HG02759 (cell line): ENCODE results near the gene KHDC4.

Source experiments
- ATAC-seq: cut with Tn5 transposase; IDR thresholded peaks from one replicate; pipeline ENCODE4 v1.9.1; 2021; ENCODE audit warnings: mild to moderate bottlenecking, moderate library complexity; ENCODE audit not compliant: unreplicated experiment

KHDC4 gene

DNA sequence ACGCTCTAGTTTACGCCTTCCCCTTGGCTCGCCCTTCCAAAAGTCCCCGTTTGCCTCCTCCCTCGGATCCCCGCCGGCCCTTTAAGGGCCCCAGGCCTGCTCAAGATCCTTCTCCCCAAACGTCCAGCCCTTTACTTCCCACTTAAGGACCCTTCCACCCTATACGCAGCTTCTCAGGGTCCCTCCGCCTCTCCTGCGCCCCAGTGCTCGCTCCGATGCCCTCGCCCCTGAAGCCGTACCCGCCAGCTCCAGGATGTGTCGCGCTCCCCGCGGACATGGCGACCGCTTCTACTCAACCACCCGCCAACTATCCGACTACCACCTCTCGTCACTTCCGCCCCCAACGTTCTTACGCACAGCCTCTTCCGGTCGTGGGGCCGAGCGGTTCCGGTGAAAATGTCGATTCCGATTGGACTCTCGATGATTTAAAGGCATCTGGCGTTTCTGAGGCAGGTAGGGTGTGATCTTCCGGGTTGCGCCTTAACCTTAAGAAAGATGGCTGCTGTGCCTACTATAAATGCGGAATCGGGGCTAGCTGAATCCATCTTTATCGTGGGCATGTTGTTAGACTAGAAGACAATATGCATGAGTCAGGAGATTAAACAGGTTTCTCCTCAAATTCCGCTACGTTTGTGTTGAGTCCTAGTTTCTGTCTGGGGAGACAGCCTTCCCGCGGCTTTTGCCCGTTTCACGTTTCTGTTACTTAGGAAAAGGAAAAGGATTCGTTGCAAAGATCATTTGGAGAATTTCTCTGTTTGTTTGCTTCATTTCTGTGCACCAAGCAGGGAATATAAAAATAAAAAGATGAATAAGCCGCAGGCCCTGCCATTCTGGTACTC is at the start of gene KHDC4:
TSS of gene KHDC4 (minus strand) at position 317 of the 839 bp plus-strand sequence. CDS start at position 277, 40 bp downstream.
- ATAC-seq = peak; percentile 96

DNA sequence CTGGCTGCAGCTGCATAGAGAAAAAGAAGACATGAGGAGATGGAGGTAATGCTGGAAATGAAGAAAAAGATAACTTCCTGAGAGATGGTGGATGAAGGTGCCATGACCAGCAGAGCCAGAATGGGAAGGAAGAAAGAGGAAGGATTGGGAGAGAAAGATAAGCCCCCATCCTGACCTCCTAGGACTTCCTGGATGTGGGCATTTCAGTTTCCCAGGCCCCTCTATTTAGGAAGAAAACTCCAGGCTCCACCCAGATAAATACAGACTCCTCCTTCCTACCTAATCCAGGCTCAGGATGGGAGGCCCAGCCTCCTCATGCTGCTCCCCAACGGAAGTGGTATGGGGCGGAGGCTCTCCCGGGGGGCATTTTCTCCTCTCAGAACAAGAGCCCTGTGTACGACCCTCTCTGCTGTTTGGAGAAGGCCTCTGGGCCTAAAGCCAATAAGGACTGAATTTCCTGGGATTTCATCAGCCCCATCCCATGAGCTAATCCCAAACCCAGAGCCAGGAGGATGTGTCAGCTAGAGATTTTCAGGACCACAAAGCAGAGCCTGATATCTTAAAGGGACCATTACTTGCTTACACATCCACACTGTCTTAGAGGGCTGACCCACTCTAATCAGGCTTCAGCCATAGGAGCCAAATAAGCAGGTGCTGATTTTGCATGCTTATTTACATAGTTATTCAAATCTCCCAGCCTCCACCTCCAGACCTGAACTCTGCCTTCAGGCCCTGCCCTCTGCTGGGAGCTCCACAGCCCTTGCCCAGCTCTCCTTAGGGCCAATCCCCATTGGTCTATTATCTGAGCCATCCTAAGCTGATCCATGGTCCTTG is 49.2 kb upstream of the KHDC4 start:
- ATAC-seq = no peak

DNA sequence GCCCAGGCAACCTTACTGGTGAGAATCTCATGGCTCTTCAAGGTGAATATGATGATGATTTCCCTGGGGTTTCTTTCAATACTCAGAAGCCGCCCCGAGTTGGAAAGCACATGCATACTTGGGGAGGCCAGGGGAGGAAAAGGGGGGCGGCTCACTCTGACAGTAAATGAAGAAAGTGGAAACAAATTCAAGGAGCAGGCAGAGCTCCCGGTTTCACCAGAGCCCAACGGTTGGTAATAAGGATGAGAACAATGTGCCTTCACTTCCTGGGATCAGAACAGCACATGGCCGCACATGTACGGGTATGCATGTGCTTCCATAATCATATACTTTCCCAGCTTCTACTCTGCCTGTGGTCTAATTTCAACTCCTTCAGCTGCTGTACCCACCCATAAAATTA is 47.9 kb upstream of the KHDC4 start:
- no peak for ATAC-seq

DNA sequence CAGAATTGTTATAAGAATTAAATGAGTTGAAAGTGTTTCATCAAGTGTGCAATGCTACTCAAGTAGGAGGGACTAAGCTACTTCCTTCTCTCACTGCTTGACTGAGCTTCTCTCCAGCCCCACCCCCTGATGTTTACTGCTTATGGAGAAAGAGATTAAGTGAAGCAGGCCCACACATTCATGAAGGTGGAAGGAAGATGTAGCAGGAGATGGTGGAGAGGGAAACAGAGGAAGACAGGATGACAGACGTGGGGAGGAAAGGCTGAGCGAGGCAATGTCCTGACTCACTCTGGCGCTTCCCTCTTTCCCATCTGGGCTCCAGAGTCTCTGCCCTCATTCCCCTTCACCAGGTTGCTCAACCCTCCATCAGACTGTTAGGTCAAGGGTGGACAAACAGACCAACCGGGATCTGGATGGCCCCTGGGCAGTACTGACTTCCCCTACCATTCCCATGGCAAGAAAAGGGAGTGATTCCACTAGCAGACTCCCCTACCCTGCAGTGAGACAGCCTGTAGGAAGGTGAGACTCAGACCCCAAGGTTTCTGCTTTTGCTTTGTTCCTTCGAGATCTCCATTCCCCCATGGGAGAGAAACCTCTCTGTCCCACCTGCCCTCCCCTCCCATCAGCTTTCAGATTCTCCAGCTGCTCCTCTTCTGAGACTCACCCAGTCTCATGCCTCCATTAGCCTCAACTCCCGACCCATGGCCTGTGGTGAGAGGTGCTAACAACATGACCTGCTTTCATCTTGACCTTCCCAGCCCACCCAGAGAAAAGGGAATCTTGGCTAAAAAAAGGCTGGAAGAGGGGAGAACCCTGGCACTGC is 47.3 kb upstream of the KHDC4 start:
- no peak for ATAC-seq

DNA sequence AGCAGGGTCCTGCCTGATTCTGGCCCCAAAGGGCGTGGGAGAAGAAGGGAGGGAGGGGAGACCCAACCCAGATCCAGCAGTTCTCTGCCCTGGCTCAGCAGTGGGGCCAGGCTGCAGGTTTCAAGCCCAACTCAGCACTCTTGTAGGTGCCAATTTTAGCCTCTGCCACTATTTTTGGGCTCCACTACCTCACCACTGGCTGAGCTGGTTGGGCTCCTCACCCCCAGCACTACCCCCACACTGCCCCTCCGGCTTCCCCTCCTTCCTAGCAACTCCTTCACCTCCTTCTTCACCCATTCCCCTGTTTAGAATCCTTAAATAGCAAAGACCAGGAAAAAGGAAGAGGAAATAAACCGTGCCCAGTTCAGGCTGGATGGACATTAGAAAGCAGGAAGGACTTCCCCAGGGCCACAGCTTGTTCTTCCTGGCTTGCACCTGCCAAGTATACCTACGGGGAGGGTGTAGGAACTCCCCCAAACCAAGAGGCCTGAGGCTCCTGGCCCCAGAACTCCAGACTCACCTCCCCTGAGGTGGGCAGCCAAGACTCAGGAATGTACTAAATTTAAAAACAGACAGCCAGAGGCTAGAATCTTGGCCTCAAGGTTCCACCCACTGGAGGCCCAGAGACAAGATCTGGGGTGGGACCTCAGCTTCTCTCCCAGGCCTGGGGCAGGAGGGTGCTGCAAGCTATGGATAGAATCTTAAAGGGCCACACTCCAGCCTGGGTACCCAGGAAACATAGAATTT is 45.6 kb upstream of the KHDC4 start:
- no peak for ATAC-seq

DNA sequence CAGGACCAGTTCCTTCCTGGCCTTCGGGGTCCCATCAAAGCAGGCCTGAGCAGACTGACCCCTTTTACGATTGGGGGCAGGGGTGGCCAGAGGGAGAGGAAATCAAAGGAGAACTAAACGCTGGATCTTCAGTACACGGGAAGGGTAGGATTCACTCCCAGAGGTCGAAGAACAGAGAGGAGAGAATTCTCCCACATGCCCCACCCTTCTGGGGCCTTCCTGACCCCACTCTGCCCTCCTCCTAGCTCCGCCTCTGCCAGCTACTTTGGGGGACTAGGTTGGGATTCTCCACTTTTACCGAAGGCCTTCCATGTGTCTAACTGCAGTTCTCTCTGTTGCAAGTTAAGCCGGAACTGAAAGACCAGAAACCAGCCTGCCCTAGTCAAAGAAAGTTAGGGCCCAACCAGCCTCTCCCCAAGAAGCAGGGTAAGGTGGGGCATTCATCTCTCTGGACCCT is 44.8 kb upstream of the KHDC4 start:
- ATAC-seq = no peak

DNA sequence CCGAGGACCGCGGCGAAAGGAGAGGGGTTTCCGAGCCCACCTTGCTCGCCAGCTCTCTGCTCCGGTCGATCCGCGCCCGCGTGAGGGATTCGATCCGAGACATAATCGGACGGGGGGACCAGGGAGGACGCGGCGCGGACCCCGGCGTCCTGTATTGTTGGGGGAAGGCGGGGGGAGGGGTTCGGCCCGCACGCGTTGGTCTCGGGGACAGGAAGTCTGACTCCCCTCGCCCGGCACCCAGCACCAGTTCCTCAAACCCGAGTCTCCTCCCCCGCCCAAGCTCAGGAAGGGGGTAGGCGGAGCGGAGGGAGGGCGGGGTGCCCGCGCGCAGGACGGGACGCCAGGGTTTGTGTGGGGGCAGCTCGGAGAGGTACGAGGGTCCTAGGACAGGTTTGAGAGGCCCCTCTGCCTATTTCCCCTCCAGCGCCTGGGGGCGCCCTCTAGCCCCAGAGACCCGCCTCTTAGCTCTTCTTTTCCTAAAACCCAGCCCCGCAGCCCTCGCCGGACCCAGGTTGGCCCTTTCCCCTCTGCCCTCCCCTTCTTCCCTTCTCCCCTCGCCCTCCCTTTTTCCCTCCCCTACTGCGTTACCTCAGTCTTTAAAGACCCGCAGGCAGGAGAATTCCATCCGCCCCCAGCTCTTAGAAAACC is 44.2 kb upstream of the KHDC4 start, which contains the start of gene ARHGEF2:
TSS of gene ARHGEF2 (minus strand) at position 223 of the 648 bp plus-strand sequence. CDS start at position 103, 120 bp downstream.
- peak; percentile 64 for ATAC-seq

DNA sequence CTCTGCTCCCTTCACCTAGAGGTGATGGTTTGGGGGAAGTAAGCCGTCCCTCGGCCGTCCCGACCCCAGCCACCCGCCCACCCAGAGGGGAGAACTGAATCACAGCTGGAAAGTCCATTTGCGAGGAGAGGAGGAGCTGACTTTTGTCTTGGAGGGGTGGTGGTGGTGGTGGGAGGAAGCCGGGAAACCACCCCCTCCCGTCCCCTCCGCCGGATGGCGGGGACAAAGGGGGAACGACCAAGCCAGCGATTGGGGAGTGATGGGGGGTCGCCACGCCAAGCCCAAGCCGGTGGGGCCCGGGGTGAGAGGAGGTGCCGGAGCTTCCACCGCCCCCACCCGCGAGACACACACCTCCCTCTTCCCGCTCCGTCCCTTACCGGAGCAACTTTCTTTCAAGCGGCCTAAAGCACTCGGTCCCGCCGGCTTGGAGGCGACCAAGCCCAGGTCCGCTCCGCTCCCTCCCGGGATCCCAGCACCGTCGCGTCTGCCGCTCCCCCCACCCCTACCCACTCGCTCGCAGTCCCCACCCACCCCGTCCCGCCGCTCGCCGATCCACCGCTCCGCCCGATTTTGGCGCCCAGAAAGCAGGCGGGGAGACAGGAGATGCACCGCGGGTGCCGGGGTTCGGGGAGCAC is 43.6 kb upstream of the KHDC4 start:
- no peak for ATAC-seq

DNA sequence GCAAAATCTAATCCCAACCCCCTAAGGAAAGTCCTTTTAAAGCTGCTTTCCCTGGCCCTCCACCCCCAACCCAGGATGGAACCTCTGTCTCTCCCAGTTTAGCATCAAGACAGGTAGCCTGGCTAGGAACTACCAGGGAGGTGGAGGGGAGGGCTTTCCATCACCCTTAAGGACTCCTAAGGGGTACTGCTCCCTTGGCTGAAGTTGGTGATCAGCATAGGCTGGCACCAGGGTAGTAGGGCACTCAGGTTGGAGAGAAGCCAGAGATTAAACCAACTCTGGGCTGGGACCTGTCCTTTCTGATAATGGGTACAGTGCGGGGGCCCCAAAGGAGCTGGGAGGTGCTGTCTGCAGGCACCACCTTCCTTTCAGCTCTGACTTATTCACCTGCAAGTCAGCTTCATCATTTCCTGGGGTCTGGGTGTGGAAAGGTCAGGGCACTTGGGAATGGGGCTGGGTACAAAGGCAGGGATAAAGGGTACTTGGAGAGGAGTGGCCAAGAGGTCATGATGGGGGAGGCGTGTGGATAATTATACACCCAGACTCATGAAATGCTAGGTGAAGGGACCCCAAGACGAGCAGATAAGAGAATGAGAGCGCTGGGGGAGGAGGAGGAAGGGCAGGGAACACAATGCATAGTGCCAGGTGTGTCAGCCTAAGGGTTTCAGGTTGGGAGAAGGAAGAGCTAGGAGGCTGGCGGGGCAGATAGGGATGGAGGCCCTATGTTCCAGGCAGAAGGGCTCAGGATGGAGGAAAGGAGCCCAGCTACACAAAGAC is 42.9 kb upstream of the KHDC4 start:
- ATAC-seq = no peak

DNA sequence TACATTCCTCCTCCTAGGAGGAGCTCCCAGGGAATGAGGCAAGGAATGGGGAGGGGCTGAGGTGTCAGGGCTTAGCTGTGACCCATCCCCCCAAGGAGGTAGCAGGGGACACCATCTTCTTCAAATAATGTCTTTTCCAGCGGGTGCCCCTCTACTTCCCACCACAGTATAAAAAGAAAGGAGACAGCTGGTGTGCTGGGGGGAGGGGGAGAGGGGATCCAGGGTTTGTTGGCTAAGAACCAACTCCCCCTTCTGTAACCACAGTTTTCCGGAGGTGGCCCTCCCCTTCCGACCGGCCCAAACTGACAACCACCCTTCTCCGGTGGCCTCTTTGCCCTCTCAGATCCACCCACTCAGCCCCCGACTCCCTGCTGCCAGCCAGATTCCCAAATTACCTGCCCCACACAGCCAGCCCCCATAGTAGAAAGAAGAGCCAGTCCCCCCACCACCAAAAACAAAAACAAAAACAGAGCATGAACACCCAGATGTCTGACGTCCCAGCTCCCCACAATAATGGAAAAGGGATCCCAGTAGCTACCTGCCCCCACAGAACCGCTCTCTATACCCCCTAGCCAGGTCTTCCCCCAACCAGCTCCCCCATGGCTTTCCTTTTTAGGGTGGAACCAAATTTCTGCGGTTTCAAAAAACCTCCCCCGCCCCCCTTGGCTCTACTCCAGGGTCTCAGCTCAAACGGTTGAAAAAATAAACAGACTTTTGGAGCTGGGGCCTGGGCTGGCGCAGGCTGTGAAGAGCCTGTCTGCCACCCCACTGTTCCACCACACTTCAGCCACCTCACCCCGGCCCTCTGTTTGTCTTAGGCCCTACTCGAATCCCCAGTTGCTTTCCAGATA is 42.1 kb upstream of the KHDC4 start:
- no peak for ATAC-seq

DNA sequence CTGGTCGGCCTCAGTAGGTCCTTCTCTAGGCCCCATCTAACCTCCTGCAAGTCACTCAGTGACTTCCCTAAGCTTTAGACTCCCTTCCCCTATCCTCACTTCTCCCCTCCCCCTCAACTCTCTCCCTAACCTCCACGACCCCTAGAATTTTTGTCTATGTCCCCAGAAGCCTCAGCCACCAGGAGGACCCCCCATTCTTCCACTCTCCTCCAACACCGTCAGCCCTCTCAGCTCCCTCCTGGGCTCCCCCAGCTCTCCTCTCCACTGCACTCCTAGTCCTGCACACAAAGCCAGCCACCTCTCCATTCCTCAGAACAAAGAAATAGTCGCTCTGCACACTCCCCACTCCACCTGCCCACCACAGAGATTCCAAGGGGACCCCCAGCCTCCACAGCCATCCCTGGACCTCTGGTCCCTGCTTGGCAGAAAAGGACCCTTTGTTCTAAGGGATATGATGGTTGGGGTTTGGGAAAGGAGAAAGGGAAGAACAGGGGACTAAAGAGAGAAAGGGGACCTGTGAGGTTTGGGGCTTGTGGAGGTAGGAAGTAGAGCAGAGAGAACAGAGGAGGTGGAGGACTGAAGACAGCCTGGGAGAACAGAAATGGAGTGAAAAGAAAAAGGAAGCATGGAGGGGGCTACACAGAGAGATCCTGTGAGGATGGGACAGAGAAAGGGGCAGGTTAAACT is 41.3 kb upstream of the KHDC4 start:
- ATAC-seq = no peak

DNA sequence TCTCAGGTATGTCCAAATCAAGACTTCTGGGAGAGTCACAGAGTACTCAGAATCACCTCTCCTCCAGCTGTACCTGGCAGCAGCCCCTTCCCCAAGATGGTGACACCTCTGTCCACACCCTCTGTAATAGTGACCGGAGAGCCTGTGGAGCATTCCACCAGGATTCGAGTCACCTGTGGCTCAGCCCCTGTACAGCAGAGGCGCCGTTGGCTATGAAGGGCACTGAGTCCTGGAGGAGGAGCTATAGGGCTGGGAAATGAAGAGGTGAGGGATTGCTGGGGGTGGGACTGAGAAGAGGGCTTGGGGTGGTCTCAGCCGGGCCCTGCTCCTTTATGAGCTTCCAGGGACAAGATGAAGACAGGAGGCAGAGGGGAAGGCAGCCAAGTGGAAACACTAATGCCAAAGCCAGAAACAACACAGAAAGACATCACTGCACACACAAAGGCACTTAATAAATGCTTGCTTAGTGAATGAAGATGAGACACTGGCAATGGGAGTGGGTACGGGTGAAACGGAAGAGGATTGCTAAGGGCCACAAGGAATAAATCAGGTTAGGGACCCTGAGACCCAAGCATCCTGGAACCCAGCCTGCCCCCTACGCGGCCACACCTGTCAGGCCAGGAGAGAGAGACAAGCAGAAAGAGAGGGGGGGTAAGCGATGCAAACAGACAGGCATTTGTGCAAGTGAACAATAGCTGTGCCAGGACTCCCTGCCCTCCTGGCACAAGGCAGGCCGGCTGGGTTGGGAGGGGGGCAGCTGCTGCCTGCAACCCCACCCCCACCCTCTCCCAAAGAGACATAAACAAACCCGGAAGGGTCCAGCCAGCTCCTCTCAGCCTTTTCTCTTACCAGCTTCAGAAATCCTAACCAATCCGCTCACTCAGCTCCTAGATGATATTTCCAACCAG is 40.2 kb upstream of the KHDC4 start:
- no peak for ATAC-seq

DNA sequence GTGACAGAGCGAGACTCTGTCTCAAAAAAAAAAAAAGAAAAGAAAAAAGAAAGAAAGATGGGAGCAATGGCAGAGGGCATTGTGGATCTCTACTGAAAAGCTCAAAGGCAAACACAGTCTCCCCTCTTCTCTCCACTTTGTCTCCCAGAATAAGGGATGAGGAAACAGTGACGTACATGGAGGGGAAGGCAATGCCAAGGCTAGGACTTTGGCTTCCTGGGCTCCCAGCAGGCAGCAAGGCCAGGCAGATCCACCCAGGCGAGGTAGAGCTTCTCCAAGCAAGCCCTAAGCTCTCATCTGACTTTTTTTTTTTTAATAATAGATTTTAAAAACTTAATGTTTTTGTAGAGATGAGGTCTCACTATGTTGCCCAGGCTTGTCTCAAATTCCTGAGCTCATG is 39.5 kb upstream of the KHDC4 start:
- ATAC-seq = no peak

DNA sequence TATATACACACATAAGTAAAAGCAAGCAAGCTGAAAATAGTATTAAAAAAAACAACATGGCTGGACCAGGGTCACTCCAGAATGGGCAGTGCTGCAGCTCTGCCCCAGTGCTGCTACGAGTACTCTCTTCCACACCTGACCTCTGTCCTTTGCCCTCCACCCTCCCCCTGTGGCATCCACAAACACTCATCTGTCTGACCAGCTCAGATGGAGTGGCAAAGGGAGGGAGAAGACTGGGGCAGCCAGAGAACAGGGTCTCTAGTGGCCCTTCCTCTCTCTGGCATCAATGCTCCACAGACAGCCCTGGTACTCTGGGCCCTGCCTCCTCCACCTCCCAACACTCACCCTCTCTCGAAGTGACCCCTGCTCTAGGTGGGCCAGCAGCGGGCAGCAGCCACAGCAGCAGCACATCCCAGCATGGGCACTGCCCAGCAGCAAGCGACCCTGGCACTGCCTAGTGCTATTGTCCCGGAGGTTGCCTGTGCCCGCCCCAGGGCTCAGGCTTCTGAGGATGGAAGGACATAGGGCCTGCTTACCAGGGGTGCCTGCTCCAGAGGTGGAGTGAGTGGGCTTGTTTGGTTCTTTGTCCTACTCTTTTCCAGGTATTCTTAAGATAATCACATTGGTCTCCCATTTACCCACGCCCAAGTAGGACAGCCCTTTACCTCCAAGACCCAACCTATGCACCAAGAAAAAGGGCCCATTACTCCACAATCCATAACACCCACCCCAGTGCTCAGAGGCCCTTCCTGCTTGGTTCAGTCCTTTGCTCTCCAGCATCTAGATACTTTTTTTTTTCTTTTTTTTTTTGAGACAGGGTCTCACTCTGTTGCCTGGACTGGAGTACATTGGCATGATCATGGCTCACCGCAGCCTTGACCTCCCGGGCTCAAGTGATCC is 37.9 kb upstream of the KHDC4 start:
- no peak for ATAC-seq
